Fibroblast of pulmonary artery (primary cell): ENCODE results near the gene SH3BGR.

Experiments
- DNase-seq: peaks from one replicate; pipeline ENCODE4 v3.0.0-alpha.2; 2010; ENCODE audit warnings: low read depth
- H3K4me3 ChIP-seq: replicated peaks from 2 replicates; pipeline ENCODE4 v1.5.1; 2011; ENCODE audit warnings: low read depth, mild to moderate bottlenecking, control low read depth, low read length, moderate library complexity
- TF ChIP-seq, protein P1 (sequence below): IDR thresholded peaks from 2 replicates; pipeline ENCODE4 v1.5.1; 2011; ENCODE audit warnings: mild to moderate bottlenecking, control low read depth, low read length, inconsistent platforms; ENCODE audit errors: missing control alignments

The SH3BGR gene

DNA sequence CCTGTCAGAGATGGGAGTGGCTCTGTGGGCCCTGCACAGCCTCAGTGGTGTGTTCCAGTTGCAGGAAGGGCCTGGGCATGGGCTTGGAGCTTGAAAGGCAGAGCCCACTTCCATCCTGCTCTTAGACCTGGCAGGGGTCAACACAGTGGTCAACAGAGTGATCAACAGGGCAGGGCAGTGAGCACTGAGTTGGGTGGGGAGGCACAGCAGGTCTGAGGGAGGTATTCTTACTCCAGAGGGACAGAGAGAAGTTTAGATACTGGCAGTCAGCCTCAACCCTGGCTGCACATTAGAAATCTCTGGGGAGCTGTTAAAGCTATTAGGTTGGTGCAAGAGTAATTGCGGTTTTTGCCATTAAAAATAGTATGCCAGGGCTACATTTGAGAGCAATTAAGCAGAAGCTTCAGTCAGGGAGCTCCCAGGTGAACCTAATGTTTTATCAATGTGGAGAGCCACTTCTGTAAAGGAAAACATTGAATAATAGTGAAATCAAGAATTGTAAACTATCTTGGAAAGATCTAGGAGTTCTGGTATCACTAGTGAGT is 37.7 kb downstream of the SH3BGR start:
- H3K4me3 ChIP-seq: no peak overlapping the region
- TF ChIP-seq, protein P1, sequence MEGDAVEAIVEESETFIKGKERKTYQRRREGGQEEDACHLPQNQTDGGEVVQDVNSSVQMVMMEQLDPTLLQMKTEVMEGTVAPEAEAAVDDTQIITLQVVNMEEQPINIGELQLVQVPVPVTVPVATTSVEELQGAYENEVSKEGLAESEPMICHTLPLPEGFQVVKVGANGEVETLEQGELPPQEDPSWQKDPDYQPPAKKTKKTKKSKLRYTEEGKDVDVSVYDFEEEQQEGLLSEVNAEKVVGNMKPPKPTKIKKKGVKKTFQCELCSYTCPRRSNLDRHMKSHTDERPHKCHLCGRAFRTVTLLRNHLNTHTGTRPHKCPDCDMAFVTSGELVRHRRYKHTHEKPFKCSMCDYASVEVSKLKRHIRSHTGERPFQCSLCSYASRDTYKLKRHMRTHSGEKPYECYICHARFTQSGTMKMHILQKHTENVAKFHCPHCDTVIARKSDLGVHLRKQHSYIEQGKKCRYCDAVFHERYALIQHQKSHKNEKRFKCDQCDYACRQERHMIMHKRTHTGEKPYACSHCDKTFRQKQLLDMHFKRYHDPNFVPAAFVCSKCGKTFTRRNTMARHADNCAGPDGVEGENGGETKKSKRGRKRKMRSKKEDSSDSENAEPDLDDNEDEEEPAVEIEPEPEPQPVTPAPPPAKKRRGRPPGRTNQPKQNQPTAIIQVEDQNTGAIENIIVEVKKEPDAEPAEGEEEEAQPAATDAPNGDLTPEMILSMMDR: no peak
- DNase-seq: no peak

DNA sequence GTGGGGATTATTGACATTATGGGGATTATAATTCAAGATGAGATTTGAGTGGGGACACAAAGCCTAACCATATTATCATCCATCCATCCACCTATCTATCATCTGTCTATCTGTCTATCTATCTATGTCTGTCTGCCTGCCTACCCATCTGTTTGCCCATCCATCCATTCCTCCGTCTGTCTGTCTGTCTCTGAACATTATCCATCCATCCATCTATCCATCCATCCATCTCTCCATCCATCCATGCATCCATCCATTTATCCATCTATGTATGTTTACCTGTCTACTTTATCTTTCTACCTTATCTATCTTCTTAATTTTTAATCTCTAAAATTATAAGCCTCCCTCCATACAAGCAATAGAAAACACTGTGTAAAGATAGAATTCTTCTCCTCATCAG is 47.4 kb downstream of the SH3BGR start:
- H3K4me3 ChIP-seq: no peak overlapping the region
- TF ChIP-seq, protein P1: no peak
- no peak for DNase-seq

DNA sequence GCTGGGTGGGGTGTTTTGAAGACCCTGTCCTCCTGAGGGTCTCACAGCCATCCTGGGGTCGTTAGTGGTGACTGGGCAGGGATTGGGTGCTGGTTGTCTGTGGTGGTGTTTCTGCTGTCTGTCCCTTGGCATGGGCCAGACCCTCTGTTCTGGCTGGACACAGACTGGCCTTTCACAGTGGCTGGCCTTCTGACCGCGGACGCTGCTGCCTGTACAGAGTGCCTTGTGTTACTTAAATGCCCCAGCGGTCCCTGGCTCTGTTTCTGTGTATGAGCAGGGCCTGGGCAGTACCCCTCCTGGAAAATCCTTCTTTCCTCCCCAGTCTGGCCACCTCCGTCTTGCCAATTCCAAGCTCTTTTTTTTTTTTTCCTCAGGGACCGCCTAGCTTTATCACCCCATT is 50.9 kb downstream of the SH3BGR start:
- no peak for DNase-seq
- H3K4me3 ChIP-seq: no peak overlapping the region
- TF ChIP-seq, protein P1: no peak

DNA sequence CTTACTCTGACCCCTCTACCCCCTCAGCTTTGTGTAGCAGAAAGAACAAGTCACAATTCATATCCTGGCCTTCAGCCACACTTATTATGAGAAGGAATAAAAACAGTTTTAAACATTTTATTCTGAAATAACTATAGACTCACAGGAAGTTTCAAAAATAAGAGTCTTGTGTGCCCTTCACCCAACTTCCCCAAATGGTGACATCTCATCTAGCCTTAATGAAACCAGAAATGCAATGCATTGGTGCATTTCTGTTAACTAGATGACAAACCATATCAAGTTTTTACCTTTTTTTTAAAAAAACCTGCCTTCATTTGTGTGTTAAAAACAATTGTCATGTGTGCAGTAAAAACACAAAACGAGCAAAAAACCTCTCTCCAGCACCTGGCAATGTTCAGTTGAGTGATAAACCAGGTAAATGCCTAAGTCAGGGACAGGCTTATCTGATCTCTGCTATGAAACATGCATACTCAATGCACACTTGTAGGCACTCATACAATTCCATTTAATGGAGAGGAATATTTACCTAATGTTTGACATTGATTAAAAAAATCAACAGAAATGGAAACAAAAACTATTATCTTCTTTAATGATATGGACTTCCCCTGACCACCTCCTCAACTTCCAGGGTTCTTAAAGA is 51.5 kb downstream of the SH3BGR start:
- TF ChIP-seq, protein P1: no peak
- no peak overlapping the region for H3K4me3 ChIP-seq
- DNase-seq: no peak

DNA sequence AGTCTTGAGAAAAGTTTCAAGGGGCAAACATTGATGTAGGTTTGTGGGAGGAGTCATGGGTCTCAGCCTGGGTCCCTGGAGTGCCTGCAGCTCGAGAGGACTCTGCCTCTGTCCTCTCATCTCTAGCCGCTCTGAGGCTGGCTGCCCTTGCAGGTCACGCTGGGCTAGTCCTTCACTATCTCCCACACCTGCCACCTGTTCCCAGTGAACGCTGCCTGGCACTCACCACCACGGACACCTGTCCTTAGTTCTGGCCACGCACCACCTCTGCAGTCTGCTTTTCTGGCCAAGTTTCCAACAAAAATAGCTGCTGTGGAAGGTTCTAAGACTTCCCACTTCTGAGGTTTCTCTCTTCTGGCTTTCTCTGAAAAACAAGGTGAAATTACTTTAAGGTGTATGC is 52.5 kb downstream of the SH3BGR start:
- no peak overlapping the region for H3K4me3 ChIP-seq
- TF ChIP-seq, protein P1: no peak
- no peak for DNase-seq

DNA sequence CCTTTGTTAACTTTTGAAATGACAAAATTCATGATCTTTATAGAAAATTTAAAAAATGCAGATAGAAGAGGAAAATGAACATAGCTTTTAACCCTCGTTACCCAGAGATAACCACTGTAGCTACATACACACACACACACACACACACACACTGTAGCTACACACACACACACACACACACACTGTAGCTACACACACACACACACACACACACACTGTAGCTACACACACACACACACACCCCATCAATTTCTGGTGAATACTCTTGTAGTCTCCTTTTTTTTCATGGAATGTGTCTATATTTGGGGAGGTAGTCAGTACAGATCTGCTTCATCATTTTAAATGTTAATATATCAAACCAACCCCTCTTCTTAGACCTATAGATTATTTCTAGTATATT is 58.5 kb downstream of the SH3BGR start:
- H3K4me3 ChIP-seq: no peak overlapping the region
- DNase-seq: no peak
- TF ChIP-seq, protein P1: no peak

DNA sequence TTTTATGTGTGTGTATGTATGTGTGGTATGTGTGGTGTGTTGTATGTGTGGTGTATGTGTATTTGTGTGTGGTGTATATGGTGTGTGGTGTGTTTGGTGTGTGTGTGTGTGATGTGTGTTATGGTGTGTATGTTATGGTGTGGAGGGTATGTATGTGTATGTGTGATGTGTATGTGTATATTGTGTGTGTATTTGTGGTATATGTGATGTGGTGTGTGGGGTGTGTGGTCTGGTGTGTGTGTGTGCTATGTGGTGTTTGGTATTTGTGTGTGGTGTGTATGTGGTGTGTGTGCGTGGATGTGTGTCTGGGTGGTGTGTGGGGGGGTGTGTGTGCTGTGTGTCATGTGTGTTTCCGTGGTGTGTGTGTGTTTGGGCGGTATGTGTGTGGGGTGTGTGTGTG is 59.3 kb downstream of the SH3BGR start:
- DNase-seq: no peak
- TF ChIP-seq, protein P1: no peak
- H3K4me3 ChIP-seq: no peak overlapping the region
